DOHH2 (cell line): ENCODE measurements around the gene BDH1.

ENCODE experiments used
- H3F3A ChIP-seq: fragments of 200-600 bp; sonication (generic), shearing (Covaris generic); 2 replicates; pipeline ENCODE4 v1.6.0; 2016; ENCODE audit warnings: antibody characterized with exemption, mild to moderate bottlenecking; ENCODE audit not compliant: control insufficient read depth, insufficient read depth
- H3K27ac ChIP-seq: fragments of 200-600 bp; sonication (generic); 2 replicates; pipeline ENCODE4 v1.5.1; 2014; ENCODE audit warnings: low read depth, mild to moderate bottlenecking, low read length, moderate library complexity
- H3K27me3 ChIP-seq: fragments of 200-600 bp; sonication (generic); 2 replicates; pipeline ENCODE4 v1.6.1; 2014; ENCODE audit warnings: mild to moderate bottlenecking, low read length, mixed read lengths; ENCODE audit not compliant: control insufficient read depth
- H3K36me3 ChIP-seq: fragments of 200-600 bp; sonication (generic); 2 replicates; pipeline ENCODE4 v1.6.1; 2014; ENCODE audit warnings: mild to moderate bottlenecking, low read length, moderate library complexity, mixed read lengths; ENCODE audit not compliant: control insufficient read depth
- H3K4me1 ChIP-seq: fragments of 200-600 bp; sonication (generic); 2 replicates; pipeline ENCODE4 v1.6.1; 2014; ENCODE audit warnings: mild to moderate bottlenecking, low read length, mixed read lengths; ENCODE audit not compliant: control insufficient read depth
- H3K4me2 ChIP-seq: fragments of 200-600 bp; sonication (generic); 2 replicates; pipeline ENCODE4 v1.6.0; 2014; ENCODE audit warnings: mild to moderate bottlenecking, low read length, moderate library complexity
- H3K4me3 ChIP-seq: fragments of 200-600 bp; sonication (generic); 2 replicates; pipeline ENCODE4 v1.5.1; 2014; ENCODE audit warnings: mild to moderate bottlenecking, low read length, mixed read lengths
- H3K79me2 ChIP-seq: fragments of 200-600 bp; sonication (generic); 2 replicates; pipeline ENCODE4 v1.6.1; 2014; ENCODE audit warnings: mild to moderate bottlenecking, low read length, mixed read lengths; ENCODE audit not compliant: control insufficient read depth
- H3K9me2 ChIP-seq: fragments of 200-600 bp; sonication (generic); replicated peaks from 2 replicates; pipeline ENCODE4 v1.6.1; 2014; ENCODE audit warnings: mild to moderate bottlenecking, low read length, mixed read lengths; ENCODE audit not compliant: control insufficient read depth
- H3K9me3 ChIP-seq: fragments of 200-600 bp; sonication (generic); 2 replicates; pipeline ENCODE4 v1.6.1; 2014; ENCODE audit warnings: antibody characterized with exemption, low read length, mixed read lengths; ENCODE audit not compliant: control insufficient read depth, insufficient read depth
- H4K20me1 ChIP-seq: fragments of 200-600 bp; sonication (generic); 2 replicates; pipeline ENCODE4 v1.6.0; 2014; ENCODE audit warnings: low read depth, mild to moderate bottlenecking, antibody characterized with exemption, low read length, moderate library complexity; ENCODE audit not compliant: control insufficient read depth, insufficient read depth
- EZH2phosphoT487 ChIP-seq: fragments of 200-600 bp; sonication (generic); IDR thresholded peaks from 2 replicates; pipeline ENCODE4 v1.6.1; 2017; ENCODE audit warnings: borderline replicate concordance, mild to moderate bottlenecking, antibody characterized with exemption, low read length, moderate library complexity, mixed read lengths
- TF ChIP-seq, protein P1 (sequence below): fragments of 200-600 bp; sonication (generic); IDR thresholded peaks from one replicate; pipeline ENCODE4 v1.5.1; 2014; ENCODE audit warnings: antibody characterized with exemption, mild to moderate bottlenecking, low read depth, low read length; ENCODE audit not compliant: poor library complexity, severe bottlenecking

The BDH1 gene

GRCh38 chr3:197532388-197532787 lies 23.4 kb downstream of the BDH1 start:
- no peaks in the 10 kb centered on the region for H3K9me3 ChIP-seq
- peaks cover 64% of the 10 kb centered on the region for H3K36me3 ChIP-seq
- H3K27me3 ChIP-seq, result no peaks in the 10 kb centered on the region
- no peaks in the 10 kb centered on the region; the same call in 1 of the 2 replicates for H3F3A ChIP-seq
- no peaks in the 10 kb centered on the region for H3K9me2 ChIP-seq
- TF ChIP-seq, protein P1, sequence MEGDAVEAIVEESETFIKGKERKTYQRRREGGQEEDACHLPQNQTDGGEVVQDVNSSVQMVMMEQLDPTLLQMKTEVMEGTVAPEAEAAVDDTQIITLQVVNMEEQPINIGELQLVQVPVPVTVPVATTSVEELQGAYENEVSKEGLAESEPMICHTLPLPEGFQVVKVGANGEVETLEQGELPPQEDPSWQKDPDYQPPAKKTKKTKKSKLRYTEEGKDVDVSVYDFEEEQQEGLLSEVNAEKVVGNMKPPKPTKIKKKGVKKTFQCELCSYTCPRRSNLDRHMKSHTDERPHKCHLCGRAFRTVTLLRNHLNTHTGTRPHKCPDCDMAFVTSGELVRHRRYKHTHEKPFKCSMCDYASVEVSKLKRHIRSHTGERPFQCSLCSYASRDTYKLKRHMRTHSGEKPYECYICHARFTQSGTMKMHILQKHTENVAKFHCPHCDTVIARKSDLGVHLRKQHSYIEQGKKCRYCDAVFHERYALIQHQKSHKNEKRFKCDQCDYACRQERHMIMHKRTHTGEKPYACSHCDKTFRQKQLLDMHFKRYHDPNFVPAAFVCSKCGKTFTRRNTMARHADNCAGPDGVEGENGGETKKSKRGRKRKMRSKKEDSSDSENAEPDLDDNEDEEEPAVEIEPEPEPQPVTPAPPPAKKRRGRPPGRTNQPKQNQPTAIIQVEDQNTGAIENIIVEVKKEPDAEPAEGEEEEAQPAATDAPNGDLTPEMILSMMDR, result no peak
- no peak for TF ChIP-seq EZH2phosphoT487
- H3K4me1 ChIP-seq, result no peaks in the 10 kb centered on the region
- no peaks in the 10 kb centered on the region for H4K20me1 ChIP-seq
- H3K4me2 ChIP-seq, result no peak overlapping the region
- H3K27ac ChIP-seq, result no peak overlapping the region
- H3K4me3 ChIP-seq, result no peak overlapping the region
- no peaks in the 10 kb centered on the region for H3K79me2 ChIP-seq

DNA sequence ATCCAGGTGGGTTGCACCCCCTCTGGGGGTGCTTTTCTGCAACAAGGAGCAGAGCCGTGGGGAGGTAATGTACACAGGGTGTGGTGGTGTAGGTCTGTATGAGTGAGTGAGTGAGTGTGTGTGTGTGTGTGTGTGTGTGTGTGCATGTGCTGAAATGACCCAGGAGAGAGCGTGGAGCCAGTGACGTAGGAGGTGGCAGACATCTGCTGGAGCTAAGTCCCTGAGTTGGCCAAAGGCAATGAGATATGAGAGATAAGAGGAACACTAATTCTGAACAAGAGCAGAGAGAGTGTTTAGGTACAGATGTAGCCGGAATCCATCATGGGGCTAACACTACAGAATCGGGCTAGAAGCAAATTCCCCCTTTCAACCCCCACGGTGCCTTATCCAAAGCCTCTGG lies 27.6 kb downstream of the BDH1 start:
- TF ChIP-seq EZH2phosphoT487, result no peak
- TF ChIP-seq, protein P1, result no peak
- H3K9me2 ChIP-seq, result no peaks in the 10 kb centered on the region
- peaks cover 52% of the 10 kb centered on the region for H3K36me3 ChIP-seq
- H3K9me3 ChIP-seq, result no peaks in the 10 kb centered on the region
- H3F3A ChIP-seq, result no peaks in the 10 kb centered on the region; the same call in 1 of the 2 replicates
- no peaks in the 10 kb centered on the region for H3K27me3 ChIP-seq
- no peaks in the 10 kb centered on the region for H3K79me2 ChIP-seq
- H3K4me3 ChIP-seq, result no peak overlapping the region
- H3K4me2 ChIP-seq, result no peak overlapping the region
- H3K4me1 ChIP-seq, result no peaks in the 10 kb centered on the region
- no peak overlapping the region for H3K27ac ChIP-seq
- H4K20me1 ChIP-seq, result no peaks in the 10 kb centered on the region

DNA sequence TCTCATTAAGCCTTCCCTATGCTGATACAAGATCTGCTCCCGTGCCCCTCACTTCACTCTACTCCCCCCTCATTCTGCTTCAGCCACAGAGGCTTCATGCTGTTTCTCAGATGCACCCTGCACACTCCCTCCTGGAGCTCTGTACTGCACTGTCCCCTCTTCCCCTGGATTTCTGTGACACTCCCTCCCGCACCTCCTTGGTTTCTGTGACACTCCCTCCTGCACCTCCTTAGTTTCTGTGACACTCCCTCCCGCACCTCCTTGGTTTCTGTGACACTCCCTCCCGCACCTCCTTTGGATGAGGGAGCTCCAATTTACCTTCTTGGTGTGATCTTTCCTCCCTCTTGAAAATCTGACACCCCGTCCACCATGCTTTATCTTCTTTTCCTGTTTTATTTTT lies 28.2 kb downstream of the BDH1 start:
- peaks cover 53% of the 10 kb centered on the region for H3K36me3 ChIP-seq
- H3K27me3 ChIP-seq, result no peaks in the 10 kb centered on the region
- no peak overlapping the region for H3K4me3 ChIP-seq
- H3K27ac ChIP-seq, result no peak overlapping the region
- no peaks in the 10 kb centered on the region for H3K9me2 ChIP-seq
- no peaks in the 10 kb centered on the region for H4K20me1 ChIP-seq
- H3K4me2 ChIP-seq, result no peak overlapping the region
- no peaks in the 10 kb centered on the region; the same call in 1 of the 2 replicates for H3F3A ChIP-seq
- TF ChIP-seq, protein P1, result no peak
- no peaks in the 10 kb centered on the region for H3K9me3 ChIP-seq
- H3K4me1 ChIP-seq, result no peaks in the 10 kb centered on the region
- H3K79me2 ChIP-seq, result no peaks in the 10 kb centered on the region

DNA sequence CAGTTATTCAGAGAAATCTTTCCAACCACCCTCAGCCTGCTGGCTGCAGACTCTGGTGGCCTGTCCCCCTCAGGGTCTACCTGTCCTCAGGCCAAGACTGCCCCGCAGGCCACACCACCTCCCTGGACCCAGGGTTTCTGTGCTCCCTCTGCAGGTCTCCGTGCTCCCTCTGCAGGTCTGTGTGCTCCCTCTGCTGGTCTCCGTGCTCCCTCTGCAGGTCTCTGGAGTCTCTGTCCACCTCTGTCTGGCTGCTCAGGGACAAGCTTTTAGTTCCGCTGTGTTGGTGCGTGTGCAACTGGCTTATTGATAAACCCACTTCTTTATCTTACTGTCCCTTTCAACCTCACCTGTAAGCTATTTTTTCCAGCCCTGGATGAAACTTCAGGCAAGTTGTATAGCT lies 30.1 kb downstream of the BDH1 start:
- no peak overlapping the region for H3K27ac ChIP-seq

More for the DNA sequence above, 30.1 kb downstream of the BDH1 start:
- Histone ChIP-seq H3K79me2 (no peaks in the 10 kb centered on the region), H3K27me3 (no peaks in the 10 kb centered on the region), H3K36me3 (peaks cover 60% of the 10 kb centered on the region), H3F3A (no peaks in the 10 kb centered on the region), H3K4me1 (no peaks in the 10 kb centered on the region), H3K4me3 (no peak overlapping the region), H3K4me2 (no peak overlapping the region), H3K9me3 (no peaks in the 10 kb centered on the region), H4K20me1 (no peaks in the 10 kb centered on the region), H3K9me2 (no peaks in the 10 kb centered on the region)
- no peak for TF ChIP-seq EZH2phosphoT487
- TF ChIP-seq, protein P1, result peak; percentile 17
